PC-3 (cell line): Measurements from ENCODE around the gene TLN1.

ENCODE experiments used
- EZH2phosphoT487 ChIP-seq: fragments of 300-600 bp; sonication (generic); IDR thresholded peaks from 2 replicates; pipeline ENCODE4 v1.6.1; 2018; ENCODE audit warnings: mild to moderate bottlenecking, antibody characterized with exemption, low read length, borderline replicate concordance
- TF ChIP-seq, protein P1 (sequence below): fragments of 300-600 bp; sonication (generic); conservative IDR thresholded peaks from 2 replicates; pipeline ENCODE4 v1.5.1; 2017; ENCODE audit warnings: antibody characterized with exemption, low read depth, mild to moderate bottlenecking, low read length

DNA sequence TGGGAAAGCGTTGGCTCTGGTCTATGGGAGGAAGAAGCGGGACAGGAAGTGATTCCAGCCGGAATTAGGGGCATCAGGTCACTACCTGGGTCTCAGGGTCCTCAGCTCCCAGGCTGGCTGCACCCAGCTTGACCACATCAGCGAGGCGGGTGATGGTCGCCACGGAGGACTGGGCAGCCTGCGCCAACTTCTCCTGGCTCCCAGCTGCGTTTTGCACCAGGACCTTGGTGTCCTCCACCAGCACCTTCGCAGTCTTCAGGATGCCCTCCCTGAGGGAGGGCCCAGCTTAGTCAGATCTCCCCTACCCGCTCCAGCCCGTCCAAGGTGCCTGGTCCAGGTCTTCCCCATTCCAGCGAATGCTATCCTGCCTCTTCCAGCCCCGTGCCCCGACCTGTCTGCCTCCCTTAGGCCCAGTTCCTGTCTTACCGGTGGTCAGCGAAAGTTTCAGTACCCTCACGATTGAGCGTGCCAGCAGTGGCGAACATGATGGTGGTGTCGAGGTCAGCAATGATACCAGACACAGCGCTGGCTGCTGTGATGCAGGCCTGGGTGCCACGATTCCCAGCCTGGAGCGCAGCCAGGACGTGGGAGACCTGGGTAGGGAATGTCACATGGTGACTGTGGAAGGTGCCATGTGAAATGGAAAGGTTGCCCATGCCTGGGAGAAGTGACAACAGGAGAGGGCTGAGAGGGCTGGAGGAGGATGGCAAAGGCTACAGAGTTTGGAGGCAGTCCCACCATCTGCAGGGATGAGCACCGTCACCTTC lies 27.9 kb downstream of the TLN1 start:
- TF ChIP-seq EZH2phosphoT487, result no peak
- TF ChIP-seq, protein P1, sequence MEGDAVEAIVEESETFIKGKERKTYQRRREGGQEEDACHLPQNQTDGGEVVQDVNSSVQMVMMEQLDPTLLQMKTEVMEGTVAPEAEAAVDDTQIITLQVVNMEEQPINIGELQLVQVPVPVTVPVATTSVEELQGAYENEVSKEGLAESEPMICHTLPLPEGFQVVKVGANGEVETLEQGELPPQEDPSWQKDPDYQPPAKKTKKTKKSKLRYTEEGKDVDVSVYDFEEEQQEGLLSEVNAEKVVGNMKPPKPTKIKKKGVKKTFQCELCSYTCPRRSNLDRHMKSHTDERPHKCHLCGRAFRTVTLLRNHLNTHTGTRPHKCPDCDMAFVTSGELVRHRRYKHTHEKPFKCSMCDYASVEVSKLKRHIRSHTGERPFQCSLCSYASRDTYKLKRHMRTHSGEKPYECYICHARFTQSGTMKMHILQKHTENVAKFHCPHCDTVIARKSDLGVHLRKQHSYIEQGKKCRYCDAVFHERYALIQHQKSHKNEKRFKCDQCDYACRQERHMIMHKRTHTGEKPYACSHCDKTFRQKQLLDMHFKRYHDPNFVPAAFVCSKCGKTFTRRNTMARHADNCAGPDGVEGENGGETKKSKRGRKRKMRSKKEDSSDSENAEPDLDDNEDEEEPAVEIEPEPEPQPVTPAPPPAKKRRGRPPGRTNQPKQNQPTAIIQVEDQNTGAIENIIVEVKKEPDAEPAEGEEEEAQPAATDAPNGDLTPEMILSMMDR, result no peak
